ENCODE data around the gene RBBP7. TPM values are rescaled to one million over a fixed set of nuclear protein-coding genes. Genes with fewer than 3 reads are reported as not detected.
"Not testable (repeated sequence)": the region's sequence is repeated elsewhere in the genome, so short reads cannot be mapped to it uniquely, and the experiment has no call there.

The RBBP7 gene
- total RNA-seq, 2 donors from 2014 or later, result 66.3 to 73.2 TPM

GRCh38 chrX:16869393-16870094, 618 bp downstream of the RBBP7 start:
- intact Hi-C loops (cut with DNase I, micrococcal nuclease), result no loop called here
- DNase-seq (peak; percentile 34 to 50), ATAC-seq (peak; percentile 23)

- DNase-seq (no peak), ATAC-seq (no peak)
- intact Hi-C loops (cut with DNase I, micrococcal nuclease), result no loop called here
Observed at GRCh38 chrX:16868920-16869319, 1.2 kb downstream of the RBBP7 start.

DNA sequence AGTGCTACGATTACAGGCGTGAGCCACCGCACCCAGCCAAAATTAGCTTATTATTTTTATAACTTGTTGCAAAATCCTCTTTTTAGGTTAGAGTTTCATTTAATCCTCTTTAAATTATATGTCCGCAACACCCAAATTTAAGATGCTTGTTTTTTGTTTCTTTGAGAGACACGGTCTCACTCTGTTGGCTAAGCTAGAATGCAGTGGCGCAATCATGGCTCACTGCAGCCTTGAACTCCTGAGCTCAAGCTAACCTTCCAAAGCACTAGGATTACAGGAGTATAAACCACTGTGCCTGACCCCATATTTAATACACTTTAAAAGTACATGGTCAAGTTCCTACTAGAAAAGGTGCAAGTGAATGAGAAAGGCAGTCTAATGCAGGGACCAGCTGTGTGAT, 2.2 kb downstream of the RBBP7 start:
- ATAC-seq, result no peak
- no peak for DNase-seq
- intact Hi-C loops (cut with DNase I, micrococcal nuclease), result no loop called here

- DNase-seq (no peak), ATAC-seq (no peak)
- intact Hi-C loops (cut with DNase I, micrococcal nuclease), result no loop called here
Observed at GRCh38 chrX:16862829-16863228, 7.3 kb downstream of the RBBP7 start.

DNA sequence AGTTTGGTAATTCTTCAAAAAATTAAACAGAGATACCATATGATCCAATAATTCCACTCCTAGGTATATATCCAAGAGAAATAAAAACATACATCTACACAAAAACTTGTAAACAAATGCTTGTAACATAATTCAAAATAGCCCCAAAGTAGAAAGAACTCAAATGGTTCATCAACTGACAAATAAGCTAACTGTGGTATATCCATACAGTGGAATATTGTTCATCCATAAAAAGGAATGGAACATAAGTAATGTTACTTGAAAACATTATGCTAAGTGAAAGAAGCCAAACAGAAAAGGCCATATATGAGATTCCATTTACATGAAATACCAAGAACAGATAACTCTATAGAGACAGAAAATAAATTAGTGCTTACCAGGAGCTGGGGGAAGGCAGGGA, 13.4 kb downstream of the RBBP7 start:
- ATAC-seq (no peak), DNase-seq (no peak)
- intact Hi-C loops (cut with DNase I, micrococcal nuclease), result no loop called here

DNA sequence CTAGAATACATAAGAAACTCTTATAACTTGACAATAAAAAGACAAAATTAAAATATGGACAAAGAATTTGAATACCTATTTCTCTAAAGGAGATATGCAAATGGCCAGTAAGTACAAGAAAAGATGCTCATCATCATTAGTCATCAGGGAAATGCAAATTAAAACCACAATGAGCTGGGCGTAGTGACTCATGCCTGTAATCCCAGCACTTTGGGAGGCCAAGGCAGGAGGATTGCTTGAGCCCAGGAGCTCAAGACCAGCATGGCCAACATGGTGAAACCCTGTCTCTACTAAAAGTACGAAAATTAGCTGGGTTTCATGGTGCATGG, 14.1 kb downstream of the RBBP7 start:
- DNase-seq; ATAC-seq; intact Hi-C loops (cut with DNase I, micrococcal nuclease): not testable (repeated sequence)

- DNase-seq, result no peak
- intact Hi-C loops (cut with DNase I, micrococcal nuclease), result no loop called here
- ATAC-seq, result no peak
Observed at GRCh38 chrX:16855363-16856075, 14.6 kb downstream of the RBBP7 start.

- intact Hi-C loops (cut with DNase I, micrococcal nuclease), result no loop called here
- ATAC-seq (no peak), DNase-seq (no peak)
Observed at GRCh38 chrX:16853537-16853936, 16.6 kb downstream of the RBBP7 start.

DNA sequence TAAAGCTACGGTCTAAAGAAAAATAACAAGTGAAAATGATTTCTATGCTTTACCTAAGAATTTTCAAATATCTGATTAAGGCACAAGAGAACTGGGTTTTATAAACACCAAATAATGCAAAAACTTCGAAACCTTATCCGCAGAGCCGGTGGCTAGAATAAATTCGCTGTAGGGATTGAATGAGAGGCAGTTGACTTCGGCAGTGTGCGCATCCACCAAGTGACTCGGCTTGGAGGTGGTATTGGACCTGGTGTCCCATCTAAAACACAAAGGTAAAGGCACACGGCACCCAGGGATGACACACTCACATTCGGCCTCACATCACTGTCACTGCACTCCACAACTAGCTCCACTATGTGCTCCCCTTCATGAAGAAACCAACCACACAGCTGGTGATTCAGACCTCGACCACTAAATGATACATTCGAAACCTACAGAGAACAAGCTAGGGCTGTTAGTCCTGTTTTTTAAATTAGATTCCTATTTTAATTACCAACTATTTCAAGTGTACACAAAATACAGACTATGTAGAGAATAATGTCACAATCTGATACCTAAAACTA, 17.5 kb downstream of the RBBP7 start:
- no peak for ATAC-seq
- intact Hi-C loops (cut with DNase I, micrococcal nuclease), result no loop called here
- DNase-seq, result no peak

DNA sequence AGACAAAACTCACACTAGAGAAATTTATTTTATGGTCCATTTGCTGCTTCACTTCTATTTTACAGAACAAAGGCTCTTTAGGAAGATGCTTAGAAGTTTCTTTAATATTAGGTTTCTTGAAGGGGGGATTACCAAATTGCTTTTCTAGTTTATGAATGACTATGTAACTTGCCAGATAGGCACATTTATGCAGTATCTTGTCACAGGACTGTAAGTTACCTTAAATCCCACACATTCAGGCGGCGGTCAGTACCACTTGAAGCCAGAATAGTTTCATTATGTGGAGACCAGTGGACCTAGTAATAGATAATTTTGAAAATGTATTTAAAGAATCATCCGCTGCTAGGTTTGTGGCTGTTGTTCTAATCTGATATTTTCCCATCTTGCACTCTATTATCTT, 18.3 kb downstream of the RBBP7 start:
- ATAC-seq, result no peak

DNA sequence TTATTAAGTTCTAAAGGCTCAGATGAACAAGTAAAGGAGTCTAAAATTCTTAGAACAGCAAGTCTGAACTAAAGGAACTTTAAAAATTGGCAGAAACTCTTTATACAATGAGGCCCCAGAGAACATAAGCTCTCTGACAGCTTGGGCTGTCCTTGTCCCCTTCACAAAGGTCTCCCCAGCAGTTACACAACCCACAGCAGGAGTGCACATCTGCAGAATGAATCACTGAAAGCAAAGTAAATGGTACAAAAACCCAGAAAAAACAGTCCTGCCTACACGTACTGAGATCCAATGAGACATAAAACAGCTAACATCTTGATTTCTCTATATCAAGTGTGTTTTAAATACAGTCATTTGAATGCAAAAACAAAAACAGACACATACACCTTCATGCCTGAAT, 18.7 kb downstream of the RBBP7 start:
- ATAC-seq, result no peak
- no peak for DNase-seq
- intact Hi-C loops (cut with DNase I, micrococcal nuclease), result no loop called here

More for the DNA sequence above, 18.3 kb downstream of the RBBP7 start:
- intact Hi-C loops (cut with DNase I, micrococcal nuclease), result no loop called here
- no peak for DNase-seq

GRCh38 chrX:16848541-16848940, 21.6 kb downstream of the RBBP7 start:
- no peak for DNase-seq
- no peak for ATAC-seq
- intact Hi-C loops (cut with DNase I, micrococcal nuclease), result no loop called here

GRCh38 chrX:16845686-16846085, 24.5 kb downstream of the RBBP7 start:
- no peak for ATAC-seq
- intact Hi-C loops (cut with DNase I, micrococcal nuclease), result no loop called here
- DNase-seq, result no peak

GRCh38 chrX:16843208-16843909, 26.8 kb downstream of the RBBP7 start:
- DNase-seq (no peak), ATAC-seq (no peak)
- intact Hi-C loops (cut with DNase I, micrococcal nuclease), result no loop called here

- intact Hi-C loops (cut with DNase I, micrococcal nuclease), result no loop called here
- ATAC-seq (no peak), DNase-seq (no peak)
Observed at GRCh38 chrX:16842684-16843083, 27.5 kb downstream of the RBBP7 start.

DNA sequence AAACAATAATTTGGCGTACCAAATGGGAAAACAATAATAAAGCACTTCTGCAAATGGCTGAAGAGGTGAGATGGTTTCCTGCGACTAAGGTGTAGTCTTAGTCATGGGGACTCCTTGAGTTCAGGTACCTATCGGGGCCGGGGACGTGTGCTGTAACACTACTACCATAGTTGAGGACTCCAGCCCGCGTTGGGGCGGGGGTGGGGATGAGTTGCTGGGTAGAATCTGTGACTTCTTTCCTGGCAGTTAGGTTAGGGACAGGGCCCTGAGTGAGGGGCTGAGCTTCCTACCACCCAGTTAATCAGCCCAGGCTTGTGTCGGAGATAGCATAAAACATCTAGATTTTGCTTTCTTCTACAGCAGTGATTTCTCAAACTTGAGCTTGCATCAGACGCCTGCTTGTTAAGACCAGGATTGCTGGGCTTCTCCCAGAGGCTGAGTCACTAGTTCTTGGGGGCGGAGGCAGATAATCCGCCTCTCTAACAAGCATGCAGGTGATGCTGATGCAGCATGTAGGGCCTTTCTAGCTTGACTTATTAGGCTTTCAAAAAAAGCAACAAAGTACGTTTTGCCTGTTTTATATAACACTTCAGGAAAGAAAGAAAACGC, 30.2 kb downstream of the RBBP7 start:
- DNase-seq, result no peak
- ATAC-seq, result no peak
- intact Hi-C loops (cut with DNase I, micrococcal nuclease), result no loop called here

- intact Hi-C loops (cut with DNase I, micrococcal nuclease), result no loop called here
- no peak for DNase-seq
Observed at GRCh38 chrX:16839219-16839851, 30.8 kb downstream of the RBBP7 start.

GRCh38 chrX:16838202-16839066, 31.7 kb downstream of the RBBP7 start:
- ATAC-seq, result peak; percentile 41
- intact Hi-C loops (cut with DNase I, micrococcal nuclease), result no loop called here

More at GRCh38 chrX:16839219-16839851, 30.8 kb downstream of the RBBP7 start:
- no peak for ATAC-seq

More at GRCh38 chrX:16838202-16839066, 31.7 kb downstream of the RBBP7 start:
- no peak for DNase-seq

Data from left colon (tissue), 2 donors.